Effector memory CD4-positive, alpha-beta T cell (primary cell): ENCODE results near the gene DIP2C.
"Not testable (repeated sequence)": the region's sequence is repeated elsewhere in the genome, so short reads cannot be mapped to it uniquely, and the experiment has no call there.

Source experiments
- DNase-seq, 3 donors: peaks; one replicate each; pipeline ENCODE4 v3.0.0-alpha.2; 2020
- H3K27ac ChIP-seq: 2 replicates; pipeline ENCODE4 v1.7.0; 2013; ENCODE audit warnings: mild to moderate bottlenecking, low read length, moderate library complexity; ENCODE audit not compliant: insufficient read depth, poor library complexity, severe bottlenecking
- H3K27me3 ChIP-seq: replicated peaks from 2 replicates; pipeline ENCODE4 v1.7.0; 2013; ENCODE audit warnings: mild to moderate bottlenecking, low read length; ENCODE audit not compliant: insufficient read depth, control insufficient read depth, poor library complexity, severe bottlenecking
- H3K36me3 ChIP-seq: 2 replicates; pipeline ENCODE4 v1.7.0; 2013; ENCODE audit warnings: mild to moderate bottlenecking, low read length, moderate library complexity; ENCODE audit not compliant: control insufficient read depth, insufficient read depth
- H3K4me1 ChIP-seq: 2 replicates; pipeline ENCODE4 v1.7.0; 2013; ENCODE audit warnings: low read length, mild to moderate bottlenecking; ENCODE audit not compliant: control insufficient read depth, insufficient read depth, poor library complexity, severe bottlenecking
- H3K4me3 ChIP-seq: 2 replicates; pipeline ENCODE4 v1.7.0; 2013; ENCODE audit warnings: low read length, low read depth, mild to moderate bottlenecking; ENCODE audit not compliant: insufficient read depth, poor library complexity, severe bottlenecking
- H3K9me3 ChIP-seq: 2 replicates; pipeline ENCODE4 v1.7.0; 2013; ENCODE audit warnings: mild to moderate bottlenecking, low read length, moderate library complexity; ENCODE audit not compliant: control insufficient read depth

Gene DIP2C

GRCh38 chr10:370449-370825 lies 319.0 kb downstream of the DIP2C start:
- no peak for DNase-seq
- Histone ChIP-seq H3K27me3 (no peaks in the 10 kb centered on the region), H3K4me1 (no peaks in the 10 kb centered on the region), H3K36me3 (peaks cover 4% of the 10 kb centered on the region), H3K27ac (no peak overlapping the region), H3K4me3 (no peak overlapping the region), H3K9me3 (no peaks in the 10 kb centered on the region)

- DNase-seq = no peak
- Histone ChIP-seq H3K4me3 (no peak overlapping the region), H3K4me1 (no peaks in the 10 kb centered on the region), H3K27ac (no peak overlapping the region), H3K9me3 (no peaks in the 10 kb centered on the region), H3K27me3 (no peaks in the 10 kb centered on the region), H3K36me3 (peaks cover 4% of the 10 kb centered on the region)
Observed at GRCh38 chr10:369684-370448, 319.6 kb downstream of the DIP2C start.

- Histone ChIP-seq H3K27me3 (no peaks in the 10 kb centered on the region), H3K27ac (no peak overlapping the region), H3K9me3 (no peaks in the 10 kb centered on the region), H3K4me3 (no peak overlapping the region), H3K36me3 (peaks cover 4% of the 10 kb centered on the region), H3K4me1 (no peaks in the 10 kb centered on the region)
- no peak for DNase-seq
Observed at GRCh38 chr10:369221-369683, 320.2 kb downstream of the DIP2C start.

- Histone ChIP-seq H3K36me3 (peaks cover 4% of the 10 kb centered on the region), H3K4me3 (no peak overlapping the region), H3K4me1 (no peaks in the 10 kb centered on the region), H3K9me3 (no peaks in the 10 kb centered on the region), H3K27me3 (no peaks in the 10 kb centered on the region), H3K27ac (no peak overlapping the region)
- DNase-seq = no peak
Observed at GRCh38 chr10:368579-369220, 320.8 kb downstream of the DIP2C start.

- not testable (repeated sequence) for H3K9me3 ChIP-seq, H3K27me3 ChIP-seq, DNase-seq, H3K27ac ChIP-seq, H3K36me3 ChIP-seq, H3K4me3 ChIP-seq, H3K4me1 ChIP-seq
Observed at GRCh38 chr10:368107-368506, 321.4 kb downstream of the DIP2C start.

GRCh38 chr10:367636-368035 lies 321.8 kb downstream of the DIP2C start:
- Histone ChIP-seq H3K9me3 (no peaks in the 10 kb centered on the region), H3K4me1 (no peaks in the 10 kb centered on the region), H3K27me3 (no peaks in the 10 kb centered on the region), H3K27ac (no peak overlapping the region), H3K4me3 (no peak overlapping the region), H3K36me3 (peaks cover 4% of the 10 kb centered on the region)
- no peak for DNase-seq

GRCh38 chr10:366186-366585 lies 323.3 kb downstream of the DIP2C start:
- no peak overlapping the region for H3K27ac ChIP-seq
- H3K36me3 ChIP-seq = peaks cover 4% of the 10 kb centered on the region
- H3K4me1 ChIP-seq = no peaks in the 10 kb centered on the region
- no peaks in the 10 kb centered on the region for H3K9me3 ChIP-seq
- DNase-seq = no peak
- no peak overlapping the region for H3K4me3 ChIP-seq
- no peaks in the 10 kb centered on the region for H3K27me3 ChIP-seq

GRCh38 chr10:364267-364775 lies 325.1 kb downstream of the DIP2C start:
- Histone ChIP-seq H3K9me3 (no peaks in the 10 kb centered on the region), H3K27ac (no peak overlapping the region), H3K36me3 (peaks cover 4% of the 10 kb centered on the region), H3K4me3 (no peak overlapping the region), H3K27me3 (no peaks in the 10 kb centered on the region), H3K4me1 (no peaks in the 10 kb centered on the region)
- no peak for DNase-seq

GRCh38 chr10:363152-363551 lies 326.3 kb downstream of the DIP2C start:
- no peaks in the 10 kb centered on the region for H3K4me1 ChIP-seq
- H3K27me3 ChIP-seq = no peaks in the 10 kb centered on the region
- DNase-seq = no peak
- no peaks in the 10 kb centered on the region for H3K36me3 ChIP-seq
- no peaks in the 10 kb centered on the region for H3K9me3 ChIP-seq
- no peak overlapping the region for H3K27ac ChIP-seq
- H3K4me3 ChIP-seq = no peak overlapping the region
